ENCODE results near the gene IDE. TPM values are rescaled to one million over a fixed set of nuclear protein-coding genes. Genes with fewer than 3 reads are reported as not detected.
"Not testable (repeated sequence)": the region's sequence is repeated elsewhere in the genome, so short reads cannot be mapped to it uniquely, and the experiment has no call there.

The IDE gene
- total RNA-seq, 2 donors from 2014 or later, result 39.0 to 44.8 TPM

- Histone ChIP-seq H3K4me1 (no peaks in the 10 kb centered on the region), H3K27me3 (no peaks in the 10 kb centered on the region), H3K27ac (no peak overlapping the region), H3K36me3 (no peaks in the 10 kb centered on the region), H3K9ac (ENCODE audit: low read depth in 2 of 2, low read length in 2 of 2) (no peak overlapping the region), H3K4me3 (no peak overlapping the region), H3K9me3 (no peaks in the 10 kb centered on the region)
- no peak for DNase-seq
- TF ChIP-seq CTCF (IDR thresholded peaks at IDR 0.05), result no peak
- intact Hi-C loops (cut with DNase I), result no loop called here
Measured at GRCh38 chr10:92475357-92475868, 98.5 kb downstream of the IDE start.

GRCh38 chr10:92470026-92470425 is 103.9 kb downstream of the IDE start:
- Histone ChIP-seq H3K9me3 (no peaks in the 10 kb centered on the region), H3K4me3 (no peak overlapping the region), H3K27ac (no peak overlapping the region), H3K27me3 (no peaks in the 10 kb centered on the region), H3K9ac (ENCODE audit: low read depth in 2 of 2, low read length in 2 of 2) (no peak overlapping the region), H3K4me1 (no peaks in the 10 kb centered on the region), H3K36me3 (peaks cover 4% of the 10 kb centered on the region)
- TF ChIP-seq CTCF (IDR thresholded peaks at IDR 0.05), result no peak
- intact Hi-C loops (cut with DNase I), result no loop called here
- no peak for DNase-seq

- no peak for TF ChIP-seq CTCF (IDR thresholded peaks at IDR 0.05)
- Histone ChIP-seq H3K4me1 (no peaks in the 10 kb centered on the region), H3K27me3 (no peaks in the 10 kb centered on the region), H3K4me3 (no peak overlapping the region), H3K36me3 (peaks cover 5% of the 10 kb centered on the region), H3K9ac (ENCODE audit: low read depth in 2 of 2, low read length in 2 of 2) (no peak overlapping the region), H3K27ac (no peak overlapping the region), H3K9me3 (no peaks in the 10 kb centered on the region)
- no peak for DNase-seq
- intact Hi-C loops (cut with DNase I), result no loop called here
Measured at GRCh38 chr10:92464364-92464763, 109.5 kb downstream of the IDE start.

- no peak for DNase-seq
- no peaks in the 10 kb centered on the region for H3K27me3 ChIP-seq
- no peaks in the 10 kb centered on the region for H3K4me1 ChIP-seq
- no peak overlapping the region for H3K4me3 ChIP-seq
- intact Hi-C loops (cut with DNase I), result no loop called here
- peaks cover 5% of the 10 kb centered on the region for H3K36me3 ChIP-seq
- H3K9me3 ChIP-seq, result no peaks in the 10 kb centered on the region
- no peak overlapping the region for H3K27ac ChIP-seq
- no peak overlapping the region for H3K9ac ChIP-seq (ENCODE audit: low read depth in 2 of 2, low read length in 2 of 2)
- no peak for TF ChIP-seq CTCF (IDR thresholded peaks at IDR 0.05)
Measured at GRCh38 chr10:92463582-92463981, 110.3 kb downstream of the IDE start.

- intact Hi-C loops (cut with DNase I); H3K4me3 ChIP-seq; DNase-seq; H3K4me1 ChIP-seq; H3K27me3 ChIP-seq; H3K27ac ChIP-seq; H3K9me3 ChIP-seq; H3K9ac ChIP-seq (ENCODE audit: low read depth in 2 of 2, low read length in 2 of 2); H3K36me3 ChIP-seq: not testable (repeated sequence)
Measured at GRCh38 chr10:92454955-92455354, 118.9 kb downstream of the IDE start.

- Histone ChIP-seq H3K4me3 (no peak overlapping the region), H3K36me3 (no peaks in the 10 kb centered on the region), H3K27me3 (no peaks in the 10 kb centered on the region), H3K4me1 (no peaks in the 10 kb centered on the region), H3K9ac (ENCODE audit: low read depth in 2 of 2, low read length in 2 of 2) (no peak overlapping the region), H3K9me3 (no peaks in the 10 kb centered on the region), H3K27ac (no peak overlapping the region)
- no peak for DNase-seq
- no peak for TF ChIP-seq CTCF (IDR thresholded peaks at IDR 0.05)
- intact Hi-C loops (cut with DNase I), result no loop called here
Measured at GRCh38 chr10:92452313-92452712, 121.6 kb downstream of the IDE start.

All from colonic mucosa (tissue), 4 donors.